GM23338 (cell line): Measurements from ENCODE around the gene GDF10. TPM values are rescaled to one million over a fixed set of nuclear protein-coding genes. Genes with fewer than 3 reads are reported as not detected.

Experiments
- ATAC-seq: fragments of 200-7000 bp; cut with Tn5 transposase; 3 replicates; pipeline ENCODE4 v1.9.1; 2020
- DNase-seq: peaks from one replicate; pipeline ENCODE4 v3.0.0-alpha.2; 2015; ENCODE audit warnings: low spot score
- H2AFZ ChIP-seq: fragments of 200-600 bp; sonication (generic); 2 replicates; pipeline ENCODE4 v1.8.0; 2016; ENCODE audit warnings: antibody characterized with exemption, mild to moderate bottlenecking, moderate library complexity
- H3F3A ChIP-seq: fragments of 200-600 bp; sonication (generic); replicated peaks from 2 replicates; pipeline ENCODE4 v1.8.0; 2017; ENCODE audit warnings: antibody characterized with exemption, mixed run types, low read depth
- H3K27ac ChIP-seq: fragments of 200-600 bp; sonication (generic); 2 replicates; pipeline ENCODE4 v1.6.1; 2016; ENCODE audit warnings: low read depth
- H3K27me3 ChIP-seq: fragments of 200-600 bp; sonication (generic); 2 replicates; pipeline ENCODE4 v1.8.0; 2016; ENCODE audit warnings: mild to moderate bottlenecking, mixed run types, moderate library complexity; ENCODE audit not compliant: insufficient read depth
- H3K36me3 ChIP-seq: fragments of 200-600 bp; sonication (generic); 2 replicates; pipeline ENCODE4 v1.8.0; 2016; ENCODE audit warnings: mild to moderate bottlenecking; ENCODE audit not compliant: insufficient read depth
- H3K4me1 ChIP-seq: fragments of 200-600 bp; sonication (generic); 2 replicates; pipeline ENCODE4 v1.8.0; 2016; ENCODE audit warnings: mild to moderate bottlenecking, moderate library complexity; ENCODE audit not compliant: insufficient read depth
- H3K4me2 ChIP-seq: fragments of 200-600 bp; sonication (generic); 2 replicates; pipeline ENCODE4 v1.7.1; 2017; ENCODE audit warnings: mixed run types
- H3K4me3 ChIP-seq: fragments of 200-600 bp; sonication (generic); 2 replicates; pipeline ENCODE4 v1.6.1; 2016; ENCODE audit warnings: mixed run types
- H3K79me2 ChIP-seq: fragments of 200-600 bp; sonication (generic); replicated peaks from 2 replicates; pipeline ENCODE4 v1.8.0; 2017; ENCODE audit warnings: mild to moderate bottlenecking; ENCODE audit not compliant: insufficient read depth
- H3K9me2 ChIP-seq: fragments of 200-600 bp; sonication (generic); 2 replicates; pipeline ENCODE4 v1.8.0; 2017; ENCODE audit not compliant: insufficient read depth
- H4K20me1 ChIP-seq: fragments of 200-600 bp; sonication (generic); replicated peaks from 2 replicates; pipeline ENCODE4 v1.8.0; 2017; ENCODE audit warnings: mild to moderate bottlenecking; ENCODE audit not compliant: insufficient read depth
- H3K27ac Mint-ChIP-seq: 2 replicates; pipeline ENCODE4 v1.8.0; 2020; ENCODE audit warnings: inconsistent platforms, mild to moderate bottlenecking, moderate library complexity, mixed read lengths
- H3K27me3 Mint-ChIP-seq: 3 replicates; pipeline ENCODE4 v1.8.0; 2022; ENCODE audit warnings: low read depth, mild to moderate bottlenecking, moderate library complexity, mixed read lengths, inconsistent platforms; ENCODE audit not compliant: insufficient read depth, poor library complexity
- H3K36me3 Mint-ChIP-seq: 3 replicates; pipeline ENCODE4 v1.8.0; 2021; ENCODE audit warnings: low read depth, mild to moderate bottlenecking, inconsistent platforms, moderate library complexity, mixed read lengths
- H3K4me1 Mint-ChIP-seq: 3 replicates; pipeline ENCODE4 v1.8.0; 2020; ENCODE audit warnings: mild to moderate bottlenecking, inconsistent platforms, mixed read lengths
- H3K4me3 Mint-ChIP-seq: 3 replicates; pipeline ENCODE4 v1.8.0; 2021; ENCODE audit warnings: moderate library complexity, mild to moderate bottlenecking, inconsistent platforms, mixed read lengths
- H3K9me3 Mint-ChIP-seq: 3 replicates; pipeline ENCODE4 v1.8.0; 2020; ENCODE audit warnings: moderate library complexity, mild to moderate bottlenecking, inconsistent platforms, mixed read lengths
- CREB1 ChIP-seq: fragments of 250-450 bp; sonication (Bioruptor Pico); IDR thresholded peaks from 2 replicates; pipeline ENCODE4 v1.5.0; 2020; ENCODE audit warnings: low read depth, mild to moderate bottlenecking, moderate library complexity
- EZH2 ChIP-seq: fragments of 200-600 bp; sonication (generic); IDR thresholded peaks from one replicate; pipeline ENCODE4 v1.8.0; 2017; ENCODE audit warnings: antibody characterized with exemption, mild to moderate bottlenecking, low read depth; ENCODE audit not compliant: unreplicated experiment
- EZH2phosphoT487 ChIP-seq: fragments of 200-600 bp; sonication (generic); IDR thresholded peaks from one replicate; pipeline ENCODE4 v1.8.1; 2018; ENCODE audit warnings: antibody characterized with exemption; ENCODE audit not compliant: unreplicated experiment
- JUNB ChIP-seq: IDR thresholded peaks from one replicate; pipeline ENCODE4 v1.6.1; 2016; ENCODE audit warnings: antibody characterized with exemption; ENCODE audit not compliant: unreplicated experiment
- NANOG ChIP-seq: IDR thresholded peaks from 2 replicates; pipeline ENCODE4 v1.6.1; 2016; ENCODE audit warnings: antibody characterized with exemption, borderline replicate concordance
- POLR2AphosphoS5 ChIP-seq: IDR thresholded peaks from 2 replicates; pipeline ENCODE4 v1.6.1; 2016; ENCODE audit warnings: antibody characterized with exemption, low read depth
- REST ChIP-seq: IDR thresholded peaks from one replicate; pipeline ENCODE4 v1.6.1; 2018; ENCODE audit warnings: antibody characterized with exemption; ENCODE audit not compliant: unreplicated experiment
- STAT1 ChIP-seq: IDR thresholded peaks from one replicate; pipeline ENCODE4 v1.6.1; 2016; ENCODE audit warnings: antibody characterized with exemption; ENCODE audit not compliant: unreplicated experiment
- ZNF114 ChIP-seq: fragments of 250-450 bp; sonication (Bioruptor Pico); IDR thresholded peaks from 2 replicates; pipeline ENCODE4 v1.5.0; 2020; ENCODE audit warnings: mild to moderate bottlenecking, moderate library complexity
- ZNF331 ChIP-seq: fragments of 250-450 bp; sonication (Bioruptor Pico); IDR thresholded peaks from 2 replicates; pipeline ENCODE4 v1.5.0; 2020; ENCODE audit warnings: low read depth, mild to moderate bottlenecking, moderate library complexity
- ZNF462 ChIP-seq: fragments of 250-450 bp; sonication (Bioruptor Pico); IDR thresholded peaks from 2 replicates; pipeline ENCODE4 v1.5.0; 2020; ENCODE audit warnings: mild to moderate bottlenecking, moderate library complexity
- polyA plus RNA-seq: library from polyadenylated mRNA; unstranded; fragments of >200 nt; fragmentation: Nextera tagmentation; extraction: Ambion mirVana; gene quantifications from 2 replicates; pipeline ENCODE4 v1.2.1, GENCODE V29; 2016
- total RNA-seq: library from RNA; depleted of rRNA; stranded (reverse); fragments of >200 nt; shearing (Covaris generic); gene quantifications from 2 replicates; pipeline ENCODE4 v1.2.3, GENCODE V29; 2014
- TF ChIP-seq, protein P1 (sequence below), 2 experiments: fragments of 200-600 bp in 1 of 2; sonication (generic) in 1 of 2; conservative IDR thresholded peaks; 2 replicates each; pipeline versions ENCODE4 v1.5.1 to v1.6.1; 2016 to 2017; ENCODE audit warnings: antibody characterized with exemption in 2 of 2, low read depth in 2 of 2, mild to moderate bottlenecking in 2 of 2, moderate library complexity in 1 of 2

Gene GDF10
- total and polyA plus RNA-seq, 2 experiments from 2014 or later: 0.21 TPM; not detected in 1

- TF ChIP-seq REST: no peak
- TF ChIP-seq POLR2AphosphoS5: no peak
- no peak for TF ChIP-seq CREB1 (CRISPR knock-in tag)
- TF ChIP-seq ZNF331 (CRISPR knock-in tag): no peak
- no peak for TF ChIP-seq ZNF114 (CRISPR knock-in tag)
- TF ChIP-seq NANOG: no peak
- TF ChIP-seq EZH2phosphoT487: no peak
Measured at GRCh38 chr10:47289921-47290320, 10.1 kb upstream of the GDF10 start (continued).

- no peak overlapping the region for H2AFZ ChIP-seq
- H3K36me3 ChIP-seq: no peaks in the 10 kb centered on the region
- H4K20me1 ChIP-seq: no peaks in the 10 kb centered on the region
- H3K27me3 Mint-ChIP-seq: peaks cover 8% of the 10 kb centered on the region
- no peaks in the 10 kb centered on the region for H3F3A ChIP-seq
- no peaks in the 10 kb centered on the region for H3K9me3 Mint-ChIP-seq
- no peaks in the 10 kb centered on the region for H3K36me3 Mint-ChIP-seq
- ATAC-seq: no peak
- no peaks in the 10 kb centered on the region for H3K27me3 ChIP-seq
- no peak for DNase-seq
- no peaks in the 10 kb centered on the region; the same call in 2 of the 3 replicates for H3K4me1 Mint-ChIP-seq
- no peaks in the 10 kb centered on the region for H3K79me2 ChIP-seq
- no peak overlapping the region for H3K4me3 ChIP-seq
- TF ChIP-seq ZNF331 (CRISPR knock-in tag): no peak
- no peak for TF ChIP-seq EZH2
- TF ChIP-seq JUNB: no peak
- no peak for TF ChIP-seq ZNF114 (CRISPR knock-in tag)
- no peak for TF ChIP-seq ZNF462
- TF ChIP-seq, protein P1, sequence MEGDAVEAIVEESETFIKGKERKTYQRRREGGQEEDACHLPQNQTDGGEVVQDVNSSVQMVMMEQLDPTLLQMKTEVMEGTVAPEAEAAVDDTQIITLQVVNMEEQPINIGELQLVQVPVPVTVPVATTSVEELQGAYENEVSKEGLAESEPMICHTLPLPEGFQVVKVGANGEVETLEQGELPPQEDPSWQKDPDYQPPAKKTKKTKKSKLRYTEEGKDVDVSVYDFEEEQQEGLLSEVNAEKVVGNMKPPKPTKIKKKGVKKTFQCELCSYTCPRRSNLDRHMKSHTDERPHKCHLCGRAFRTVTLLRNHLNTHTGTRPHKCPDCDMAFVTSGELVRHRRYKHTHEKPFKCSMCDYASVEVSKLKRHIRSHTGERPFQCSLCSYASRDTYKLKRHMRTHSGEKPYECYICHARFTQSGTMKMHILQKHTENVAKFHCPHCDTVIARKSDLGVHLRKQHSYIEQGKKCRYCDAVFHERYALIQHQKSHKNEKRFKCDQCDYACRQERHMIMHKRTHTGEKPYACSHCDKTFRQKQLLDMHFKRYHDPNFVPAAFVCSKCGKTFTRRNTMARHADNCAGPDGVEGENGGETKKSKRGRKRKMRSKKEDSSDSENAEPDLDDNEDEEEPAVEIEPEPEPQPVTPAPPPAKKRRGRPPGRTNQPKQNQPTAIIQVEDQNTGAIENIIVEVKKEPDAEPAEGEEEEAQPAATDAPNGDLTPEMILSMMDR (conservative IDR thresholded peaks at IDR 0.05; ENCODE audit: low read depth in 2 of 2): no peak
- TF ChIP-seq NANOG: no peak
- TF ChIP-seq STAT1: no peak
- H3K4me3 Mint-ChIP-seq: no peak overlapping the region
- H3K4me1 ChIP-seq: no peaks in the 10 kb centered on the region
- H3K4me2 ChIP-seq: no peak overlapping the region
- peaks cover 4% of the 10 kb centered on the region; the same call in 1 of the 2 replicates for H3K9me2 ChIP-seq
- no peak overlapping the region for H3K27ac Mint-ChIP-seq
- no peak overlapping the region for H3K27ac ChIP-seq
Measured at GRCh38 chr10:47290338-47290737, 9.7 kb upstream of the GDF10 start.
